Stimulated activated CD4-positive, alpha-beta T cell treated with anti-CD3 and anti-CD28 coated beads, TNF-alpha, amount 100 ng/mL, for 48 hours (primary cell): ENCODE results near the gene OPHN1.
"Not testable (repeated sequence)": the region's sequence is repeated elsewhere in the genome, so short reads cannot be mapped to it uniquely, and the experiment has no call there.

Experiments
- DNase-seq, 3 donors: peaks; one replicate each; pipeline ENCODE4 v3.0.0-alpha.2; 2020; ENCODE audit warnings: low read depth in 3 of 3

The OPHN1 gene

GRCh38 chrX:68175562-68175961 is 257.7 kb downstream of the OPHN1 start:
- DNase-seq: no peak

- DNase-seq: no peak
Observed at GRCh38 chrX:68163441-68163840, 269.9 kb downstream of the OPHN1 start.

- no peak for DNase-seq
Observed at GRCh38 chrX:68147848-68148247, 285.4 kb downstream of the OPHN1 start.

GRCh38 chrX:68146054-68146453 is 287.2 kb downstream of the OPHN1 start:
- no peak for DNase-seq

GRCh38 chrX:68139791-68140190 is 293.5 kb downstream of the OPHN1 start:
- no peak for DNase-seq

GRCh38 chrX:68133181-68133580 is 300.1 kb downstream of the OPHN1 start:
- no peak for DNase-seq

- no peak for DNase-seq
Observed at GRCh38 chrX:68132749-68133148, 300.5 kb downstream of the OPHN1 start.

- DNase-seq: no peak
Observed at GRCh38 chrX:68121835-68122234, 311.5 kb downstream of the OPHN1 start.

- DNase-seq: no peak
Observed at GRCh38 chrX:68121371-68121770, 311.9 kb downstream of the OPHN1 start.

GRCh38 chrX:68115371-68115770 is 317.9 kb downstream of the OPHN1 start:
- no peak for DNase-seq

- DNase-seq: no peak
Observed at GRCh38 chrX:68114573-68115129, 318.6 kb downstream of the OPHN1 start.

GRCh38 chrX:68113837-68114572 is 319.3 kb downstream of the OPHN1 start:
- no peak for DNase-seq

- no peak for DNase-seq
Observed at GRCh38 chrX:68112321-68112720, 321.0 kb downstream of the OPHN1 start.

- DNase-seq: no peak
Observed at GRCh38 chrX:68109162-68109561, 324.1 kb downstream of the OPHN1 start.

- no peak for DNase-seq
Observed at GRCh38 chrX:68098431-68098830, 334.9 kb downstream of the OPHN1 start.

- no peak for DNase-seq
Observed at GRCh38 chrX:68090266-68090665, 343.0 kb downstream of the OPHN1 start.

- DNase-seq: no peak
Observed at GRCh38 chrX:68087526-68087925, 345.8 kb downstream of the OPHN1 start.

- no peak for DNase-seq
Observed at GRCh38 chrX:68086709-68087108, 346.6 kb downstream of the OPHN1 start.

- DNase-seq: no peak
Observed at GRCh38 chrX:68084765-68085164, 348.5 kb downstream of the OPHN1 start.

- no peak for DNase-seq
Observed at GRCh38 chrX:68083510-68083909, 349.8 kb downstream of the OPHN1 start.

GRCh38 chrX:68079961-68080360 is 353.3 kb downstream of the OPHN1 start:
- DNase-seq: no peak

- DNase-seq: not testable (repeated sequence)
Observed at GRCh38 chrX:68078801-68079200, 354.5 kb downstream of the OPHN1 start.

GRCh38 chrX:68077378-68077777 is 355.9 kb downstream of the OPHN1 start:
- DNase-seq: no peak

GRCh38 chrX:68072041-68072440 is 361.3 kb downstream of the OPHN1 start:
- no peak for DNase-seq
